ENCODE results near the gene NFIA. TPM values are rescaled to one million over a fixed set of nuclear protein-coding genes. Genes with fewer than 3 reads are reported as not detected.

The NFIA gene
- total and polyA plus RNA-seq, 2 of the 13 experiments (the other 11 are each of a cell fraction or from before 2014, with no cell fraction given), result 14.7 to 28.5 TPM

DNA sequence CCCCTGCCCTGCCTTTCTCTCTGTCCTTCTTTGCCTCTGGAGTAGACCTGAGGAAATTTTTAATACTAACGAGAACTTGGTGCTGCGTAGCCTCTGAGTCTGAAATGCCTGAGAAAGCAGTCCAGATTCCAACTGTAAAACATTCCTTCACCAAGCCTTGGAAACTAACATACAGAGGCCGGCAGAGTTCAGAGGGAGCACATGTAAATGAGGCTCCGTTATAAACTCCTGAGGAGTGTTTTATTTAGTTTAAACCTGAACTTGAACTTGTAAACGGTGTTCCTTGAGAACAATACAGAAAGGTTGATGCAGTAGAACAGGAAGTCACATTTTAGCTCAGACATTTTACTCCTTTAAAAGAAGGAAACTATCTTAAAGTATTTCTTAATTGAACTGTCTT is 361.9 kb downstream of the NFIA start:
- FAIRE-seq, result no peak
- ChIA-PET CTCF (ENCODE audit: low intra/inter-chr PET ratio, low total read pairs) (no interaction called here), POLR2A (no interaction called here)
- DNase-seq (ENCODE audit: low spot score), result no peak
- BruUV-seq (replicated peaks), result no TSS peak
- H3K4me1 ChIP-seq (ENCODE audit: insufficient read depth, low read length), result peaks cover 22% of the 10 kb centered on the region
- H3K27me3 ChIP-seq (ENCODE audit: control insufficient read depth in 1 of 2, insufficient read depth in 2 of 2, low read length in 2 of 2), result no peaks in the 10 kb centered on the region
- H2AFZ ChIP-seq (ENCODE audit: low read length), result no peak overlapping the region
- in situ Hi-C loops (cut with HindIII; ENCODE audit: extremely low pct_ligation_motif_present, low pct_unique_long_range_greater_than_20kb) (no loop called here), intact Hi-C loops (cut with micrococcal nuclease; ENCODE audit: unreplicated experiment) (no loop called here)
- TF ChIP-seq SAFB2 (CRISPR knock-in tag; IDR thresholded peaks at IDR 0.05; ENCODE audit: borderline replicate concordance, low read depth), result no peak
- H3K27ac ChIP-seq (ENCODE audit: extremely low read length, insufficient read depth, low read length), result no peak overlapping the region
- no peaks in the 10 kb centered on the region for H3K9me3 ChIP-seq (ENCODE audit: low read length)
- no peak for ATAC-seq
- no peak overlapping the region for H3K9ac ChIP-seq (ENCODE audit: insufficient read depth, low read depth, low read length)
- peaks cover 4 to 49% of the 10 kb centered on the region in 2 experiments; a peak in 4 of 5 replicates for H3K36me3 ChIP-seq (replicated peaks in 1 of 2; ENCODE audit: control insufficient read depth in 1 of 2, insufficient read depth in 2 of 2, low read length in 2 of 2)
- H4K20me1 ChIP-seq (ENCODE audit: insufficient read depth, low read length), result no peaks in the 10 kb centered on the region
- H3K4me2 ChIP-seq (ENCODE audit: low read depth, low read length), result no peak overlapping the region
- 92% methylated on average over 5 of the region's 5 CpGs for WGBS (ENCODE audit: low lambda C conversion rate)
- no peak overlapping the region for H3K4me3 ChIP-seq (replicated peaks in 1 of 3; ENCODE audit: insufficient read depth in 1 of 3, low read depth in 2 of 3, low read length in 3 of 3)
- H3K79me2 ChIP-seq (ENCODE audit: insufficient read depth, low read length), result no peaks in the 10 kb centered on the region

DNA sequence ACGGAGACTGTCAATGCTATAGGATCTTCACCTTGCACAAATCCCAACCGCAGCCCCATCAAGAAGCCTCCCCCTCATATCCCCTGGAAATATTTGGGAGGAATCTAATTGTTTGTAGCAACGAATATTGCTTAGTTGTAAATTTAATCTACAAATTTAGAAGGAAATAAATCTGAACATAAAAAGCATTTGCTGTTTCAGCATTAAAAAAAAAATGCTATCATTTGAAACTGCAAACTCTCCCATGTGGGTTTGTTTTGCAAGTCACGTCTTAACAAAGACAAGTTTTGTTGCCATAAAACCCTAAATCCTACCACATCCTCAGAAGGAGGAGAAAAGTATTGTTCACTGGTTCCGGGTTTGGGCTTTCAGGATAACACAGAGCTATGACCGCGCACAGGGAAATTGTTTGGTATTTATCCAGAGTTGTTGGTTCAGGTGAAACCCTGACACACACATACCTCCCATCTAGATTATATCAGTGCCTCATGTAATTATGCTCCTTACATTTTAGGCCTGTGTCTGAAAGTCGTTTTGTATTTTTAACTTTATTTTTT is 363.0 kb downstream of the NFIA start:
- no peaks in the 10 kb centered on the region for H3K79me2 ChIP-seq (ENCODE audit: insufficient read depth, low read length)
- BruUV-seq (replicated peaks), result no TSS peak
- intact Hi-C loops (cut with micrococcal nuclease; ENCODE audit: unreplicated experiment) (no loop called here), in situ Hi-C loops (cut with HindIII; ENCODE audit: extremely low pct_ligation_motif_present, low pct_unique_long_range_greater_than_20kb) (no loop called here)
- H2AFZ ChIP-seq (ENCODE audit: low read length), result no peak overlapping the region
- H3K4me3 ChIP-seq (replicated peaks in 1 of 3; ENCODE audit: insufficient read depth in 1 of 3, low read depth in 2 of 3, low read length in 3 of 3), result no peak overlapping the region
- ChIA-PET CTCF (ENCODE audit: low intra/inter-chr PET ratio, low total read pairs) (no interaction called here), POLR2A (no interaction called here)
- DNase-seq (ENCODE audit: low spot score) (no peak), ATAC-seq (no peak), FAIRE-seq (no peak)
- 0 out of 2 replicates have a peak, but pooled peaks cover 1% of the 10 kb centered on the region for H4K20me1 ChIP-seq (ENCODE audit: insufficient read depth, low read length)
- peaks cover 4 to 49% of the 10 kb centered on the region in 2 experiments; a peak in 4 of 5 replicates for H3K36me3 ChIP-seq (replicated peaks in 1 of 2; ENCODE audit: control insufficient read depth in 1 of 2, insufficient read depth in 2 of 2, low read length in 2 of 2)
- TF ChIP-seq MAFF (IDR thresholded peaks at IDR 0.05; ENCODE audit: low read depth, low read length) (peak; percentile 41), ZNF567 (CRISPR knock-in tag; IDR thresholded peaks at IDR 0.05; ENCODE audit: borderline replicate concordance) (no peak), MAFK (conservative IDR thresholded peaks at IDR 0.05 in 1 of 2, IDR thresholded peaks at IDR 0.05 in 1 of 2; ENCODE audit: low read length in 2 of 2) (peak; percentile 29 to 64; a peak in 3 of 4 replicates)
- peaks cover 32% of the 10 kb centered on the region for H3K4me1 ChIP-seq (ENCODE audit: insufficient read depth, low read length)
- H3K4me2 ChIP-seq (ENCODE audit: low read depth, low read length), result no peak overlapping the region
- no peaks in the 10 kb centered on the region for H3K9me3 ChIP-seq (ENCODE audit: low read length)
- H3K9ac ChIP-seq (ENCODE audit: insufficient read depth, low read depth, low read length), result no peak overlapping the region
- 94% methylated on average over 8 of the region's 8 CpGs for WGBS (ENCODE audit: low lambda C conversion rate)
- no peaks in the 10 kb centered on the region for H3K27me3 ChIP-seq (ENCODE audit: control insufficient read depth in 1 of 2, insufficient read depth in 2 of 2, low read length in 2 of 2)
- no peak overlapping the region for H3K27ac ChIP-seq (ENCODE audit: extremely low read length, insufficient read depth, low read length)
